Stimulated activated CD8-positive, alpha-beta memory T cell treated with anti-CD3 and anti-CD28 coated beads, Interleukin-7, amount 100 ng/mL, for 24 hours (primary cell): ENCODE measurements around the gene PIP5K1C.
"Not testable (repeated sequence)": the region's sequence is repeated elsewhere in the genome, so short reads cannot be mapped to it uniquely, and the experiment has no call there.

Source experiments
- DNase-seq: peaks from one replicate; pipeline ENCODE4 v3.0.0-alpha.2; 2020; ENCODE audit warnings: low read depth

PIP5K1C gene

DNA sequence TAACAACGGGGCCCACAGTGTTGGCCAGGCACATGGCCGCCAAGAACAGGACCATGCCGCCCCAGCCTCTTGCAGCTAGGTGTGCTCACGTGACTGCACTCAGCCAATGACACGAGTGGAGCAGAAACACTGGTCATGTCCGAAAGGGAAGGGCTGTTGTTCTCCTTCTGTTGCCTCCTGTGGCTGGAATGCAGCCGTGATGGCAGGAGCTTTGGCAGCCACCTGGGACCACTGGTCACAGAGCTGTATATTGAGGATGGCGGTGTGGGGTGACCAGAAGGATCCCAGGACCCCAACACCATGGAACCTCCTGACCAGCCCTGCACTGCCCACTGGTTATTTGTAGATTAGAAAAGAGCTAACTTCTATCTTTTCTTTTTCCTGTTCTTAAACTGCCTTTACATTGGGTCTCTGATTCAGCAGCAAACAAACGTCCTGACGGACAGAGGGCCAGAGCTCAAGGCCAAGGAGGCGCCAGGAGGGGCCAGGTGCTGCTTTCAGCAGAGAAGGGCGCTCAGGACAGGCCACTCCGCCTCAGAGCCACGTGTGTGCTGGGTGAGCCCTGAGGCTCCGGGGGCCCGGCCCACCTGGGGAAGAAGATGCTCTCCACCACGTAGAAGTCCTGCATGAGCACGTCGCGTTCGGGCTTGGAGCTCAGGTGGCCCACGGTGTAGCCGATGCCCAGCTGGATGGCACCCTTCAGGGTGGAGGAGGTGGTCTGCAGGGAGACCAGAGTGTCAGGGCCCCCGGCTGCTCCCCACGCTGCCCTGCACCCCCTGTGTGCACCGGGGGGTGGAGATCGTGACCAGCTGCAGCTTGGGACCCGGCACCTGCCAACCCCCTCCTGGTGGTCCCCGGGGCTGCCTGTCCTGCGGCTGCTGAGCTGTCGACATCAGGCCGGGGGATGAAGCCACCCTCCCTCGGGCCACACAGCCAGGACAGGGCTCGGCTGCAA, 38.7 kb downstream of the PIP5K1C start:
- DNase-seq: no peak

DNA sequence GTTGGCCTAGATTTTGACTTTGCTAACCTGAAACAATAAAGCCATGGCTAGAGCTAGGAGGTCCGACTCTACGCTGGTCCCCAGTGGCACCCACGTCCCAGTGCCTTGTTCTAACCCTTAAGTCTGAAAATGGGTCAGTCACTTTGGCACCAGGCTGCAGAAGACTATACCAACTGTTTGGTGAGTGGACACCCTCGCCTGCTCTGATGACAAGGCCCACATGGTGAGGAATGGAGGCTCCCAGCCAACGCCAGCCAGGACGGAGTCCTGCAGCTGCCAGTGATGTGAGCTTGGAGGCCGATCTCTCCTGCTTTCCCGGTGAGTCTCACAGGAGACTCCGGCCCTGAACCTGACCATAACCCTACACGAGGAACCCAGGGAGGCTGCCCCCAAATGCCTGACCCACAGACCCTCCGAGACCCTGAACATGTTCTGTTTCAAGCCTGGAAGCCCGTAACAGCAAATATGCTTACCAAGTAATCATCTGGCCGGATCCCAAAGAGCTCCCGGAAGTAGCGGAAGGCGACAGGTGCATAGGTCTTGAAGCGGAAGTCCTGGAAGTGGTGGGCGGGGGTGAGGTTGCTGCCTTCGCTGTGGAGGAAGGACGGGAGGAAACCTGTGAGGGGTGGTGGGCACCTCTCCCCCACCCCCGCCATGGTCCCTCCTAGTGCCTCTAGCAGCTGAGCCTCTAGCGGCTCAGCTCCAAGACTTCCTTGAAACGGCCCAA, 39.6 kb downstream of the PIP5K1C start:
- no peak for DNase-seq

DNA sequence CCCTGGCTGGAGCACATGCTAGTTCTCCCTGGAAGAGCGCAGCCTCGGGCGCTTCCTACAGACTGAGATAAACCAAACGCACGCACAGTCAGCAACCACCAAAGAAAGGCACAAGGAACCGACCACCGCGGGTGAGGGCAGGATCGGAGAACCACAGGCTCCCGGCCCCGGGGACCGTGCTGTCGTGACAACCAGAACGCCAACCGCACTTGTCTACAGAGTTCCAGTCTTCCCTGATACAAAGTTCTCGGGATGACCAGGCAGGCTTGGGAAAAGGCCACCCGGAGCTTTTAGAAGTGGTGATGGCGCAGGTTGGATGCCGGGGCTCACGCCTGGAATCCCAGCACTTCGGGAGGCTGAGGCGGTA, 40.5 kb downstream of the PIP5K1C start:
- no peak for DNase-seq

DNA sequence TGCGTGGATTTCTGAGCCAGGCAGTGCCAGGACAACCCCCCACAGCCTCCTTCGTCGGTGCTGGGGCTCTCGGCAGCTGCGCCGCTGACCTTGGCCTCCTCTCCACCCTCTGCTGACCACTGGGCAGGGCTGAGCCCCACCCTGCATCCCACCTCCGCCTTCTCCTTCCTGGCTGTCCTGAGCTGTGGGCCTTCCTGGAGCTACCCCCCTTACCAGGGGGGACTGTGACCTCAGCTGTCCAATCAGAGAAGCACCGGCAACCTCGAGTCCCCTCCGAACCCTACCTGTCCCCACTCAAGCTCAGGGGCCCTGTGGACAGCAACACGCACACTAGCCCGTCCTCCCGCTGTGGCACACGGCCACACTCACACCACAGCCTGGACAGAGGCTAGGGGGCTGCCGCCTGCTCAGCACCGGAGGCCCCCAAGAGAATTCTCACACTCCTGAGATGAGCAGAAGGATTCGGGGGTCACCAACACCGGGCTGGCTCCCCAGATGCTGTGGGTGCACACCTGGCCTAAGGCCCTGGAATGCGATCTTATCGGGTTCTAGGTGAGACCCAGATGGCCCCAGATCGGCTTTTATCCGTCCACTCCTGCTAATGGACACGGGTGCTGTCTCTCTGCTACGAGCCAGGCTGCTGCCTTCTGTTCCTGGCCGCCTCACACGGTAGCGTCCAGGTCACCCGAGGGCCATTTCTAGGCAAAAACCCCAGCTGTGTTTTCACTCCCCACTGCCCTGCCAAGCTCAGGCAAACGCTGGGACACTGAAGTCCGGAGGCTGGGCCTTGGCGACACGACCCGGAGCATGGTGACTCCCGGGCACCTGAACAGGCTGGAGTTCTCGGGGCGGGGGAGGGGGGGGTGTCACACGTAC, 41.2 kb downstream of the PIP5K1C start:
- DNase-seq: no peak

DNA sequence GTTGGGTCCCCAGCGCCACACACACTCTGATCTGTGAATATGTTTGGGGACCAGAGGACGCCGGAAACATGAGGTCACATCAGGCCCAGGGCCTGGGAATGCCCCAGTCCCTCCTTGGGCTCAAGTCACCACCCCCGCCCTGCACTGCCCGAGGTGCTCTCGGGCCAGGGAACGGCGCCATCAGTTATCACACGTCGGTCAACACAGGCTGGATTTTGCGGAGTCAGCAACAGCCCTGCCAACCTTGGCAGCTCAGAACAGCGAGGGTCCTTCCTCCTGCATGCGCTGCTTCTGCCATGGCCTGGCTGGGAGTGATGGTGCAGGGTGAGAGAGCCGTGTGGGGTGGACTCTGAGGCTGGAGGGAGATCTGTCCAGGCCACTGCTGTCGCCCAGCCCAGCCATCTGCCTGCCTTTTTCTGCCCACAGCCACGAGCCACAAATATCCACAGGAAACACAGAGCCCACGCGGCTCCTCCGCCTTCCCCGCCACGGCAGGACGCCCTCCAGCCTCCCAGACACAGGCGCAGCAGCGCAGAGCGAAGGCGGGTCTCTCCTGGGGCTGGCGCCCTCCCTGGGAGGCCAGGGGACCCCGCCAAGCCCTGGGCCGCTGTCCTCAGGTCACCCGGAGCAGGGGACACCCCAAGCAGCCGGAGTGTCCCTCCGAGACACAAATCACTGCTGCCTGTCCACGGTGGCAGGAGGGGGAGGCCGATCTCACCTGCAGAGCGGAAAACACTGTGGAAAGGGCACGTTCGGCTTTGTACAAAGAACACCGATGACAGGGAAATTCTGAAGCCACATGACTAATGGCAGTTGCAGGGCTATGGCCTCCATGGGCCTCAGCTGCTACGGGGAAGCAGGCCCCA, 42.0 kb downstream of the PIP5K1C start:
- no peak for DNase-seq

DNA sequence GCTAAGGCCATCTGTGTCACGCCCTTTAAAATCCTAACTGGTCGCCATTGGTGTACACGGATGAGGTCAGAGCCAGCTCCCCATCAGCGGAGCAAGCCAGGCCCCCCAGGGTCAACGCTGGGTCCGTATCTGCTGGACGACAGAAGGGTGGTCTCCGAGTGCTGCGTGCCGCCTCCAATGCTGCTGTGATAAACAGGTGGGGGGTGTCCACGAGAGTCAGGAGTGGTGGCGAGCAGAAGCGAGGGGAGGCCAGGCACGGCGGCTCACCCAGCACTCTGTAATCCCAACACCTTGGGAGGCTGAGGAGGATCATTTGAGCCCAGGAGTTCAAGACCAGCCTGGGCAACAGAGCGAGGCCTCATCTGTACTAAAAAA, 42.9 kb downstream of the PIP5K1C start:
- no peak for DNase-seq

DNA sequence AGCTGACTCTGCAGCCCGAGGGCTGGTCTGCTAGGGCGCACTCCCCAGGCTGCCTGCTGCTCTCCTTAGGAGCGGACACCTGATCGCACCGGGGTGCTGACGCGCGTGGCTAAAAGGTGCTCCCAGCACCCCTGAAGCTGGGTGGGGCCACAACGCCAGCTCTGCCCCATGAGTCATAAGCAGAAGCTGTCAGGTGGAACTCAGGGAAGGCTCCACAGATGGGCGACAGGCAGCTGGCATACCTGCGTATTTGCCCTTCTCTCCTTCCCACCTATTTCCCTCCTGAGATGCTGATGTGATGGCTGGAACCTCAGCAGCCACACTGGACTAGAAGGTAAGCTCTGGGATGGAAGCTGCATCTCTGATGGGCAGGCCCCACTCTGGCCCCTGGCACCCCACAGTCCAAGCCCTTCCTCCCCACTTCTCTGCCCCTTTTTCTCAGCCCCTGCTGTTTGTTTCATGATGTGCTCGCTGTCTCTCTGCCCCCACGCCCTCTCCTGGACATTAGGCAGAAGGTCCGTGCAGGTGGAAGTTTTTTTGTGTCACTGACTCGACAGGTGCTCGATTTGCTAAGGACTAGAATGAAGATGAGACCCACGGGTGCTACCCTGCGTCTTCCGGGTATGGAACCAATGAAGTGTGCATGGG, 43.4 kb downstream of the PIP5K1C start:
- no peak for DNase-seq

DNA sequence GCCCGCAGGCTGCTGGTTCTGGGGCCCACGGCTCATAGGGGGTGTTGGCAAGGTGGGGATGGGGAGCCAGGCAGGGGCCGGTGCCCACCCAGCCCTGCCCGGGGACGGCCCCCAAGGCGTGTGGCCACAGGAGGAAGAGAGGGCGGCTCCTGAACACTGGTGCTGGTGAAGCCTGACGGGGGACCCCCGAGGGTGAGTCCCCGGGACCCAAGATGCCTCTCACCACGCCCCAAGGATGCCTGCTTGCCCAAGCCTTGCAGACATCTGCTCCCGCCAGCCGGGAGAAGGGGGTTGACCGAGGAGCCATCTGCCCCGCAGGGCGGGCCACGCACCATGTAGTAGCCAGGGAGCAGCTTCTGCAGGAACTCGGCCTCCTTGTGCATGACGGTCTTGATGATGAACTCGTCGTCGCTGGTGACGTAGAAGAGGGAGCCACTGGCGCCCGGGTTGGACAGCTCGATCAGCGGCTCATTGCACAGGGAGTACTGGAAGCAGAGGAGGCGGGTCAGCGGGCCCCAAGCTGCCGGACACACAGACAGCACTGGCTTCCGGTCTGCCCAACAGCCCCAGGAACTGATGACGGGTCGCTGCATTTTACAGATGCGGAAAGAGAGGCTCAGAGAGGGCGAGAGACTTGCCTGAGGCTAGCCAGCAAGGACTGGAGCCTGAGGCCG, 44.1 kb downstream of the PIP5K1C start:
- no peak for DNase-seq

DNA sequence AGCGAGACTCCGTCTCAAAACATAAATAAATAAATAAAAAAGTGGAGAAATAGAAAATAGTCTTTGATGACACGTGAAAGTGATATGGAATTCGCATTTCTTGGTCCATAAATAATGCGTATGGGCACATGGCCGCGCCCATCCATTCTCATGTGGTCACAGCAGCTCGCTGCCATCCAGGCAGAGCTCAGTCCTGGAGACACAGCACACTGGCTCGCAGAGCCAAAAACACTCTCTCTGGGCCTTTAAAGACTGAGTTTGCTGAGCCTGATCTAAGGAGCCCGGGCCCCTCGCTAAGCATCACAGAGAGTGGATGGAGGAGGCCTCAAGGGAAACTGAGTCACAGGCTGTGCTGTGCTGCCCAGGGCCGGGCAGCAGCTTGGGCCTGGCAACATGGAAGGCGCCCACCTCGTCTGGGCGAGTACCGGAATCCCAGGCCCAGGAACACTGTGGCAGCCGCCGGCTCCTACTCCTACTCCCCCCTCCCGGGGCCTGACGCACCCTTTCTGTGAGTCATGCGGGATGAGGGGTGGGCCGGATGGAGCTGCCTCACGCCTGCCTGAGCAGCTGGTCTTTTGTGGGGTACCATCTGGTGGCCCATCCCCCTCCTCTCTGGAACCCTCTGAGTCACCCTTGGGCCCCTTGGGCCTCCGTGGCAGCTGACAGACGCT, 44.7 kb downstream of the PIP5K1C start:
- no peak for DNase-seq

DNA sequence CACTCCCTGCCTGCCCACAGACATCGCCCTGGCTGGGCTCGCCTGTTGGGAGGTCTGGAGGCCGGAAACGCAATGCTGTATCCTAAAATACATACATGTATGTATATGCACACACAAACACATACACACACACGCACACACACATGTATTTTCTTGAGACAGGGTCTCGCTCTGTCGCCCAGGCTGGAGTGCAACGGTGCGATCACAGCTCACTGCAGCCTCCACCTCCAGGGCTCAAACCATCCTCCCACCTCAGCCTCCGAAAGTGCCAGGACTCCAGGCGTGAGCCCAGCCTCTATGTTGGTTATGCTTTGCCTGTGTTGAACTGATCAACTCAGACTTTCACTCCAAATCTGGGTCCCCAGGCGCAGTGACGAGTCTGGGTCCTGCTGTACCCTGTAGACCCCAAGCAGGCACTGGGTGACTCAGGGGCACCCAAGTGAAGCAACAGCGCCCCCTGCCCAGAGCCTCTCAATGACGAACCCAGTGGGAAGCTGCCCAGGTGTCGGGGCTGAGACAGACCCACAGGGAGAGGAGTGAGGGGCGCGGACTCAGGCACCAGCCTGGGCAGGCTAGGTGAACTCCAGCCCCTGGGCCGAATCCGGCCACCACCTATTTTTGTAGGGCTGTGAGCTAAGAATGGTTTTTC, 46.3 kb downstream of the PIP5K1C start:
- DNase-seq: no peak

DNA sequence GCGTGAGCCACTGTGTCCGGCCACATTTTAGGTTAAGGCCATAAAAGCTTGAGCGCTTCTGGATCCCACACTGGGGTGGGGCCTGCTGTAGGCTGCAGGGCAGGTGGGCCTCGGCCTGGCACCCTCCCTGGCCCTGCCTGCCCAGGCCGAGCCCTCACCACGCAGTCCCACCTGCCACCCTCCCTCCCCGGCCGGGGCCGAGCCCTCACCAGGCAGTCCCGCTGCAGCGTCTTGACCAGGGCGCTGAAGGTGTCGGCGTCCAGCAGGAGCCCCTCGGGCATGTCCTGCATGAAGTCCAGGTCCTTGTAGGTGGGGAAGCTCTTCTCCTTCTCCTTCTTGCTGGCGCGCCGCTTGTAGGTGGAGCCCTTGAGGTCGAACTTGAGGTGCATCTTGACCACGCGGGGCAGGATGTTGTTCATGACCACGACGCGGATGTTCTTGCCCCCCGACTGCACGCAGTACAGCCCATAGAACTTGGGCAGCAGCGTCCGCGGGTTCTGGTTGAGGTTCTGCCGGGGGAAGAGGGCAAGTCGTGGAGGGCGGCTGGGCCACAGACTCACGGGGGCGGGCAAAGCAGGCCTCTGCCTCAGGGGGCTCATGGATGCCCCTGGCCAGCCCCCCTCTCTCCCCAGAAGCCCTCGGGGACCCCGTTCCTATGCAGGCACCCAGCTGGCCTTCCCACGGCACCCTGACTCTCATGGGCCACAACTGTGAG, 47.0 kb downstream of the PIP5K1C start:
- no peak for DNase-seq

DNA sequence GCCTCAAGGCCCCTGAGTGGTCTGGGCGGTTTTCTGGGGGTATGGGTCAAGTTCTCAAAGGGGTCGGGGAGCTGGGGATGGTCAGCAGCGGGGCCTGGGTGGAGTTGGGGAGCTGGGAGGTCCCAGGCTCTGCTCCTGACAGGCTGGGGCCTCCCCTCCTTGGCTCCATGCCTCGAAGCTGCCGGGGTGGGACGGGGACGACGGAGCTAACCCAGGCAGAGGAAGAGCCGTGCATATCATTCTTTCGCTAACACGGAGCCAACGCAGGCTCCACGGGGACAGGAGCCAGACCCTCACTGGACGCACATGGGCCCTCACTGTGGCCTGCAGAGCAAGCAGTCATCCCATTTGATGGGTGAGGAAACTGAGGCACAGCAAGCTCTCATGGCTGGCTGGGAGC, 47.8 kb downstream of the PIP5K1C start:
- no peak for DNase-seq

DNA sequence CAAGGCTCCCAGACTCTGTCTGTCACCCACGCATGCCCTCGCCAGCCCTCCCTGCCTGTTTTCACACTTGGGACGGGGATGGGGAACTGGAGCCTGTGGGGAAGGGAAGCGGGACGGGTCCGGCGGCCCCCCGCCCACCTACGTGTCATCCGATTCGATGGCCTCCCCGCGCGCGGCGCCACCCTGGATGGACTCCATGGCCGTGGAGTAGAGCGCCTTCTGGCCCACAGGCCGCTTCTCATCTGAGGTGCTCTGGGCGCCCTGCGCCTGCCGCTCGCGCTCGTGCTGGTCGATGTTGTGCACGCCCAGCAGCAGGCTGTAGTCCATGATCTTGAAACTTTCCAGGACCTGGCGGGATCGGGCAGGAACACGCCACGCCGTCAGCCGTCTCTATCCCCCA, 48.6 kb downstream of the PIP5K1C start:
- no peak for DNase-seq

DNA sequence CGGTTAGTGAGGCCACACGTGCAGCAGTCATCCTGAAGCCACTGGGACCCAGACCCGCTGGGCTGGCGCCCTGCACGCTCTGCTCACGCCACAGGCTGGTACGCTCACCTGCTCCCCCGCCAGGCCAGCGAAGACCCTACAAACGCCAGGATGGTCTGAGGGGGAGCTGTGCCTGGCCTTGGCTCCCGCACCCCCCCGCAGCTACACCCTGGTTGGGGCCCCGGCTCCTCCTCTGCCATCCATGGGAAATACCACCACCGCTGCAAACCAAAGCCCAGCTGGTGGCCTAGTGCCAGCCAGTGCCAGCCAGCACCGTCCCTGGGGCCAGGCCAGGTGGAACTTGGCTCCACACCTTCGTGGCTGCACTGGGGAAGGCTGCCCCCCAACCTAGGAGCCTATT, 50.4 kb downstream of the PIP5K1C start:
- DNase-seq: no peak

DNA sequence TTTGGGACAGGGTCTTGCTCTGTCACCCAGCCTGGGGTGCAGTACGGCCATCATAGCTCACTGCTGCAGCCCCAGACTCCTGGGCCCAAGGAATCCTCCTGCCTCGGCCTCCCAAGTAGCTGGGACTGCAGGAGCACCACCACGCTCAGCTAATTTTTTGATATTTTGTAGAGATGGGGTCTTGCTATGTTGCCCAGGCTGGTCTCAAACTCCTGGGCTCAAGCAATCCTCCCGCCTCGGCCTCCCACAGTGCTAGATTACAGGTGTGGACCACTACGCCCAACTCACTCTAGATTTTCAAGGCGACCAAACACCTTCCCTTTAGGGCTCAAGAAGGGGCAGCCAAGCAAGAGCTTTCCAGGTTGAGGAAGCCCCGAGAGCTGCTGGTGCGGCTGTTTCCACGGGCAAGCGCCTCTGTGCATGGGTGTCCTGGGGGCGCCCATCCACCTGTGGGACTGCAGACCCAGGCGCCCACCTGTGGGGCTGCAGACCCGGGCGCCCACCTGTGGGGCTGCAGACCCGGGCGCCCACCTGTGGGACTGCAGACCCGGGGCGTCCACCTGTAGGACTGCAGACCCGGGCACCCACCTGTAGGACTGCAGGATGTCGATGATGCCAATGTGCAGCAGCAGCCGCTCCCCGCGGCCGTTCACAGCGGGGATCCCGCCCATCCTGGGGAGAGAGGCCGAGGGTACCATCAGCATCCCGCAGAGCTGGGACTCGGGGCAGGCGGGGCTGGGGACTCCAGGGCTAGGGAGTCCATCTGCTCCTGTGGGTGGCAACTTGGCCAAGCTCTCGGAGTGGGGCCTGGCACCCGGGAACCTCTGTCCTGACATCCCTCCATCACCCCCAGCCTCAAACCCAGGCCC, 52.0 kb downstream of the PIP5K1C start:
- DNase-seq: no peak

DNA sequence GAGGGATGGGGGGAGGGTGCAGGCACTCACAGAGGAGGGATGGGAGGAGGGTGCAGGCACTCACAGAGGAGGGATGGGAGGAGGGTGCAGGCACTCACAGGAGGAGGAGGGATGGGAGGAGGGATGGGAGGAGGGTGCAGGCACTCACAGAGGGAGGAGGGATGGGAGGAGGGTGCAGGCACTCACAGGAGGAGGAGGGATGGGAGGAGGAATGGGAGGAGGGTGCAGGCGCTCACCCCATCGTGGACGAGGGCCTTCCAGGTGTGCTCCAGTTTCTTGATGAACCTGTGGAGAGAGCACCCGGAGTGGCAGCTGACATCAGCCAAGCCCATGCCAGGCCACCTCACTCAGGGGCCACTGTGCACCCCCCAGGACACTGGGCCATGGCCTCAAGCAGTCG, 53.2 kb downstream of the PIP5K1C start:
- not testable (repeated sequence) for DNase-seq

DNA sequence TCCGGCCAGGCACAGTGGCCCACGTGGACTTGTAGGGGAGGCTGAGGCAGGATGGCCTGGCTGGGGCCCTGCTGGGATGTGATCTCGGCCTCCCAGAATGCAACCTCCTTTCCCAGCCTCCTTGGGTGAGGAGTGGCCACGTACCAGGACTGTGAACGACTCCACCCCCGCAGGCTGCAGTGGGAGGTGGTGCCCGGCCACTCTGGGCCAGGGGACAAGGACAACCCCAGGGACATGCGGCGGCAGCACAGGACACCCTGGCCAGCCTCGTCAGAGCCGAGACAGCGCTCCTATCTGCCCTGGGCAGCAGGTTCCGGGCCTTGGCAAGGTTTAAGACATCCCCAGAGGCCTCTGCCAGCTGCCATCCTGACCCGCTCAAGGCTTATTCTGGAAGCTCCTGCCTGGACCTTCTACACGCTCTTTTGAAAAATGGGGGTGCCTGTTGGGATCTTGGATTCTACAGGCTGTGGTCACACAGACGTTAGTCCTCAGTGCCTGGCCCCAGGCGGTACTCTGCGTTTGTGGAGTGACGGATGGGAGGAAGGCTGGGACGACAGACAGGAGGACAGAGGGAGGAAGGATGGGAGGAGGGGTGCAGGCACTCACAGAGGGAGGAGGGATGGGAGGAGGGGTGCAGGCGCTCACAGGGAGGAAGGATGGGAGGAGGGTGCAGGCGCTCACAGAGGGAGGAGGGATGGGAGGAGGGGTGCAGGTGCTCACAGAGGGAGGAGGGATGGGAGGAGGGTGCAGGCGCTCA, 53.8 kb downstream of the PIP5K1C start:
- no peak for DNase-seq
